Measurements from ENCODE around the gene KLHL15.
A peak's percentile ranks its signal among the peaks of the same experiment; 100 is the strongest.

KLHL15 gene

GRCh38 chrX:24018809-24019208 is 8.2 kb downstream of the KLHL15 start:
- TF ChIP-seq POLR2AphosphoS5 (IDR thresholded peaks at IDR 0.05; ENCODE audit: low read depth, low read length) (no peak), PAX5 (IDR thresholded peaks at IDR 0.05; ENCODE audit: insufficient read depth, low read length, severe bottlenecking) (no peak), POU2F2 (IDR thresholded peaks at IDR 0.05; ENCODE audit: low read depth, low read length) (no peak), SPI1 (IDR thresholded peaks at IDR 0.05; ENCODE audit: low read depth, low read length) (no peak), POLR2A (IDR thresholded peaks at IDR 0.05; ENCODE audit: low read depth, low read length) (no peak), TAF1 (IDR thresholded peaks at IDR 0.05; ENCODE audit: low read depth, low read length) (no peak)
- no peak for DNase-seq (ENCODE audit: insufficient read length, low spot score)
- no peak for FAIRE-seq

GRCh38 chrX:24017674-24018073 is 9.3 kb downstream of the KLHL15 start:
- TF ChIP-seq POU2F2 (IDR thresholded peaks at IDR 0.05; ENCODE audit: low read depth, low read length) (no peak), TAF1 (IDR thresholded peaks at IDR 0.05; ENCODE audit: low read depth, low read length) (no peak)
- no peak for DNase-seq (ENCODE audit: insufficient read length, low spot score)
- FAIRE-seq = no peak

- DNase-seq (ENCODE audit: insufficient read length, low spot score) (no peak), FAIRE-seq (peak; percentile 88)
- no peak for TF ChIP-seq POLR2A (IDR thresholded peaks at IDR 0.05; ENCODE audit: low read depth, low read length)
- TF ChIP-seq SPI1 (IDR thresholded peaks at IDR 0.05; ENCODE audit: low read depth, low read length) = no peak
- TF ChIP-seq POLR2AphosphoS5 (IDR thresholded peaks at IDR 0.05; ENCODE audit: low read depth, low read length) = no peak
- TF ChIP-seq TAF1 (IDR thresholded peaks at IDR 0.05; ENCODE audit: low read depth, low read length) = no peak
- TF ChIP-seq PAX5 (IDR thresholded peaks at IDR 0.05; ENCODE audit: insufficient read depth, low read length, severe bottlenecking) = no peak
These were observed 12.5 kb downstream of the KLHL15 start for GRCh38 chrX:24014388-24015018.

- FAIRE-seq (no peak), DNase-seq (ENCODE audit: insufficient read length, low spot score) (no peak)
- TF ChIP-seq PAX5 (IDR thresholded peaks at IDR 0.05; ENCODE audit: insufficient read depth, low read length, severe bottlenecking) (no peak), POLR2AphosphoS5 (IDR thresholded peaks at IDR 0.05; ENCODE audit: low read depth, low read length) (no peak), POU2F2 (IDR thresholded peaks at IDR 0.05; ENCODE audit: low read depth, low read length) (no peak), TAF1 (IDR thresholded peaks at IDR 0.05; ENCODE audit: low read depth, low read length) (no peak), SPI1 (IDR thresholded peaks at IDR 0.05; ENCODE audit: low read depth, low read length) (no peak), POLR2A (IDR thresholded peaks at IDR 0.05; ENCODE audit: low read depth, low read length) (no peak)
These were observed 14.7 kb downstream of the KLHL15 start for GRCh38 chrX:24012266-24012665.

- no peak for TF ChIP-seq POLR2A (IDR thresholded peaks at IDR 0.05; ENCODE audit: low read depth, low read length)
- TF ChIP-seq PAX5 (IDR thresholded peaks at IDR 0.05; ENCODE audit: insufficient read depth, low read length, severe bottlenecking) = no peak
- TF ChIP-seq TAF1 (IDR thresholded peaks at IDR 0.05; ENCODE audit: low read depth, low read length) = no peak
- no peak for TF ChIP-seq POU2F2 (IDR thresholded peaks at IDR 0.05; ENCODE audit: low read depth, low read length)
- TF ChIP-seq POLR2AphosphoS5 (IDR thresholded peaks at IDR 0.05; ENCODE audit: low read depth, low read length) = no peak
- FAIRE-seq = no peak
- DNase-seq (ENCODE audit: insufficient read length, low spot score) = no peak
These were observed 21.1 kb downstream of the KLHL15 start for GRCh38 chrX:24005867-24006266.

GRCh38 chrX:24005028-24005427 is 22.0 kb downstream of the KLHL15 start:
- FAIRE-seq = no peak
- TF ChIP-seq TAF1 (IDR thresholded peaks at IDR 0.05; ENCODE audit: low read depth, low read length) (no peak), POLR2AphosphoS5 (IDR thresholded peaks at IDR 0.05; ENCODE audit: low read depth, low read length) (no peak), POU2F2 (IDR thresholded peaks at IDR 0.05; ENCODE audit: low read depth, low read length) (no peak), PAX5 (IDR thresholded peaks at IDR 0.05; ENCODE audit: insufficient read depth, low read length, severe bottlenecking) (no peak), POLR2A (IDR thresholded peaks at IDR 0.05; ENCODE audit: low read depth, low read length) (no peak), SPI1 (IDR thresholded peaks at IDR 0.05; ENCODE audit: low read depth, low read length) (no peak)
- no peak for DNase-seq (ENCODE audit: insufficient read length, low spot score)

GRCh38 chrX:24002792-24003191 is 24.2 kb downstream of the KLHL15 start:
- TF ChIP-seq POLR2AphosphoS5 (IDR thresholded peaks at IDR 0.05; ENCODE audit: low read depth, low read length) (no peak), POU2F2 (IDR thresholded peaks at IDR 0.05; ENCODE audit: low read depth, low read length) (no peak), TAF1 (IDR thresholded peaks at IDR 0.05; ENCODE audit: low read depth, low read length) (no peak), PAX5 (IDR thresholded peaks at IDR 0.05; ENCODE audit: insufficient read depth, low read length, severe bottlenecking) (no peak), SPI1 (IDR thresholded peaks at IDR 0.05; ENCODE audit: low read depth, low read length) (no peak)
- FAIRE-seq = no peak
- no peak for DNase-seq (ENCODE audit: insufficient read length, low spot score)

GRCh38 chrX:24002167-24002566 is 24.8 kb downstream of the KLHL15 start:
- TF ChIP-seq PAX5 (IDR thresholded peaks at IDR 0.05; ENCODE audit: insufficient read depth, low read length, severe bottlenecking) (no peak), SPI1 (IDR thresholded peaks at IDR 0.05; ENCODE audit: low read depth, low read length) (no peak), POU2F2 (IDR thresholded peaks at IDR 0.05; ENCODE audit: low read depth, low read length) (no peak), TAF1 (IDR thresholded peaks at IDR 0.05; ENCODE audit: low read depth, low read length) (no peak)
- FAIRE-seq = no peak
- no peak for DNase-seq (ENCODE audit: insufficient read length, low spot score)

GRCh38 chrX:23999671-24000070 is 27.3 kb downstream of the KLHL15 start:
- FAIRE-seq (no peak), DNase-seq (ENCODE audit: insufficient read length, low spot score) (no peak)
- TF ChIP-seq POLR2A (IDR thresholded peaks at IDR 0.05; ENCODE audit: low read depth, low read length) = no peak
- no peak for TF ChIP-seq POLR2AphosphoS5 (IDR thresholded peaks at IDR 0.05; ENCODE audit: low read depth, low read length)
- TF ChIP-seq POU2F2 (IDR thresholded peaks at IDR 0.05; ENCODE audit: low read depth, low read length) = no peak
- no peak for TF ChIP-seq TAF1 (IDR thresholded peaks at IDR 0.05; ENCODE audit: low read depth, low read length)

GRCh38 chrX:23993012-23993633 is 33.9 kb downstream of the KLHL15 start:
- DNase-seq (ENCODE audit: insufficient read length, low spot score) (no peak), FAIRE-seq (no peak)
- no peak for TF ChIP-seq TAF1 (IDR thresholded peaks at IDR 0.05; ENCODE audit: low read depth, low read length)
- TF ChIP-seq POLR2A (IDR thresholded peaks at IDR 0.05; ENCODE audit: low read depth, low read length) = no peak
- TF ChIP-seq POLR2AphosphoS5 (IDR thresholded peaks at IDR 0.05; ENCODE audit: low read depth, low read length) = no peak
- TF ChIP-seq PAX5 (IDR thresholded peaks at IDR 0.05; ENCODE audit: insufficient read depth, low read length, severe bottlenecking) = no peak
- no peak for TF ChIP-seq POU2F2 (IDR thresholded peaks at IDR 0.05; ENCODE audit: low read depth, low read length)
- TF ChIP-seq SPI1 (IDR thresholded peaks at IDR 0.05; ENCODE audit: low read depth, low read length) = no peak
